Prostate gland (tissue), 2 donors: Measurements from ENCODE around the gene MDH1B. TPM values are rescaled to one million over a fixed set of nuclear protein-coding genes. Genes with fewer than 3 reads are reported as not detected.

Experiments
- DNase-seq: peaks from one replicate; pipeline ENCODE4 v3.0.0-alpha.2; 2019; ENCODE audit warnings: low spot score
- H3K27ac ChIP-seq, 2 donors: fragments of 200-600 bp; sonication (generic); 2 replicates each; pipeline ENCODE4 v1.5.1; 2017 to 2019
- H3K27me3 ChIP-seq: fragments of 200-600 bp; sonication (generic); replicated peaks from 2 replicates; pipeline ENCODE4 v1.5.1; 2019; ENCODE audit not compliant: insufficient read depth
- H3K36me3 ChIP-seq, 2 donors: fragments of 200-600 bp; sonication (generic); 1 replicate in 1 of 2; 2 replicates in 1 of 2; pipeline versions ENCODE4 v1.5.1 to v1.8.1; 2017 to 2019
- H3K4me1 ChIP-seq: fragments of 200-600 bp; sonication (generic); replicated peaks from 2 replicates; pipeline ENCODE4 v1.5.1; 2019
- H3K4me3 ChIP-seq, 2 donors: fragments of 200-600 bp; sonication (generic); 2 replicates each; pipeline ENCODE4 v1.5.1; 2017 to 2019
- H3K9me3 ChIP-seq: fragments of 200-600 bp; sonication (generic); 2 replicates; pipeline ENCODE4 v1.5.1; 2017
- POLR2A ChIP-seq: fragments of 450-650 bp; IDR thresholded peaks from one replicate; pipeline ENCODE4 v1.6.1; 2016; ENCODE audit warnings: antibody characterized with exemption, mild to moderate bottlenecking
- POLR2AphosphoS5 ChIP-seq: sonication (generic); formaldehyde crosslinking; IDR thresholded peaks from one replicate; pipeline ENCODE4 v1.6.1; 2017; ENCODE audit warnings: antibody characterized with exemption
- WGBS: methylation state at CpG from one replicate; pipeline ENCODE4 v1.1.5; 2018; 5-methylcytosine and 5-hydroxymethylcytosine counted together
- intact Hi-C: fragments of 100-400 bp; cut with DNase I; formaldehyde crosslinking; loops from one replicate; pipeline ENCODE4 v1.14.2; 2022
- total RNA-seq, 2 donors: library from RNA; depleted of rRNA; stranded (reverse); fragments of >200 nt; gene quantifications; one replicate each; pipeline ENCODE4 v1.1.0, GENCODE V29; 2016
- TF ChIP-seq, protein P1 (sequence below), 4 experiments: fragments of 200-600 bp in 2 of 4; fragments of 450-650 bp in 2 of 4; sonication (generic) in 2 of 4; IDR thresholded peaks; 1 replicate in 3 of 4; 2 replicates in 1 of 4; pipeline ENCODE4 v1.5.1; 2016 to 2019; ENCODE audit warnings: antibody characterized with exemption in 4 of 4, mild to moderate bottlenecking in 2 of 4, moderate library complexity in 2 of 4

Gene MDH1B
- total RNA-seq, 2 donors from 2014 or later: 0.82 to 6.2 TPM

DNA sequence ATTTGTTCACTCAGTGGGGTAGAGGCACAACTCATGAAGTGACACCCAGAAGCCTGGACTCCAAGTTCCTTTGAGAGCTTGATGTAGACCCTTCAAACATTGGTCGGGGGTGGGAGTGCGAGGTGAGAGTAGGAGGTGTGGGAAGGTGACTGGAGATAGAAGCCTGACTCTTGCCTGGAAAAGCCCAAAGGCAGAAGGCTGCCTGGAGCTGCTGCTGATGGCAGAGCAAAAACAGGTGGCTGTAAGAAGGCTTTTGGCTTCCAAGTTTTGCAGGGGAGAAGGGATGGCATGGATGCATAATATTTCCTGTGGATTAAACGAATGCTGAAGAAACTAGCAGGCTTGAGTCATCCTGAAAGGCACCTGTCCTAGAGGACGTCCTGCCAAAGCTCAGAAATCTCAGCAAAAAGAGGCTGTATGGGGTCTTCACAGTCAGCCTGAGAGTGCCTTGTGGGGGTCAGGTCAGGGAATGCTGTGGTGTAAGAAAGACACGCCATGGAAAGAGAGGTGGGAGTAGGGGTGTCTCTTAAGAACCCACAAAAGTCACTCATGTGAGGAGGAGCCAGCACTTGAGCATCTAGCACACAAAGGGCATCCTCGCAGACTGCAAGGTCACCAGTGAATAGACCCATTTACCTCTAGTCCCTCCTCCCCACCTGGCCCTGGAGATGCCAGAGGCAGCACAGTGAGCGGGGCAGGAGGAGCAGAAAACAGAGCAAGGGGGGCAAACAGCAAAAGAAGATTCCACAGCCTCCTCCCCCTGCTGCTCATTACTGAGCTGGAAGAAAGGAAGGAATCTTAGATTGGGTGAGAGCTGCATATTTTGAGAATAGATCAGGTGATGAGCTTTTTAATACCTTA, 37.8 kb upstream of the MDH1B start:
- Histone ChIP-seq H3K27me3 (no peaks in the 10 kb centered on the region), H3K36me3 (no peaks in the 10 kb centered on the region), H3K4me1 (no peaks in the 10 kb centered on the region), H3K9me3 (no peaks in the 10 kb centered on the region), H3K27ac (no peak overlapping the region), H3K4me3 (no peak overlapping the region)
- TF ChIP-seq POLR2AphosphoS5 (no peak), POLR2A (no peak)
- TF ChIP-seq, protein P1, sequence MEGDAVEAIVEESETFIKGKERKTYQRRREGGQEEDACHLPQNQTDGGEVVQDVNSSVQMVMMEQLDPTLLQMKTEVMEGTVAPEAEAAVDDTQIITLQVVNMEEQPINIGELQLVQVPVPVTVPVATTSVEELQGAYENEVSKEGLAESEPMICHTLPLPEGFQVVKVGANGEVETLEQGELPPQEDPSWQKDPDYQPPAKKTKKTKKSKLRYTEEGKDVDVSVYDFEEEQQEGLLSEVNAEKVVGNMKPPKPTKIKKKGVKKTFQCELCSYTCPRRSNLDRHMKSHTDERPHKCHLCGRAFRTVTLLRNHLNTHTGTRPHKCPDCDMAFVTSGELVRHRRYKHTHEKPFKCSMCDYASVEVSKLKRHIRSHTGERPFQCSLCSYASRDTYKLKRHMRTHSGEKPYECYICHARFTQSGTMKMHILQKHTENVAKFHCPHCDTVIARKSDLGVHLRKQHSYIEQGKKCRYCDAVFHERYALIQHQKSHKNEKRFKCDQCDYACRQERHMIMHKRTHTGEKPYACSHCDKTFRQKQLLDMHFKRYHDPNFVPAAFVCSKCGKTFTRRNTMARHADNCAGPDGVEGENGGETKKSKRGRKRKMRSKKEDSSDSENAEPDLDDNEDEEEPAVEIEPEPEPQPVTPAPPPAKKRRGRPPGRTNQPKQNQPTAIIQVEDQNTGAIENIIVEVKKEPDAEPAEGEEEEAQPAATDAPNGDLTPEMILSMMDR (IDR thresholded peaks at IDR 0.05): no peak
- no peak for DNase-seq
- 88% methylated on average over 7 of the region's 7 CpGs for WGBS
- intact Hi-C loops: loop anchor here (5.0 kb wide), 2 partner anchors 179 to 364 kb away; partner anchors contain the start of gene KLF7

DNA sequence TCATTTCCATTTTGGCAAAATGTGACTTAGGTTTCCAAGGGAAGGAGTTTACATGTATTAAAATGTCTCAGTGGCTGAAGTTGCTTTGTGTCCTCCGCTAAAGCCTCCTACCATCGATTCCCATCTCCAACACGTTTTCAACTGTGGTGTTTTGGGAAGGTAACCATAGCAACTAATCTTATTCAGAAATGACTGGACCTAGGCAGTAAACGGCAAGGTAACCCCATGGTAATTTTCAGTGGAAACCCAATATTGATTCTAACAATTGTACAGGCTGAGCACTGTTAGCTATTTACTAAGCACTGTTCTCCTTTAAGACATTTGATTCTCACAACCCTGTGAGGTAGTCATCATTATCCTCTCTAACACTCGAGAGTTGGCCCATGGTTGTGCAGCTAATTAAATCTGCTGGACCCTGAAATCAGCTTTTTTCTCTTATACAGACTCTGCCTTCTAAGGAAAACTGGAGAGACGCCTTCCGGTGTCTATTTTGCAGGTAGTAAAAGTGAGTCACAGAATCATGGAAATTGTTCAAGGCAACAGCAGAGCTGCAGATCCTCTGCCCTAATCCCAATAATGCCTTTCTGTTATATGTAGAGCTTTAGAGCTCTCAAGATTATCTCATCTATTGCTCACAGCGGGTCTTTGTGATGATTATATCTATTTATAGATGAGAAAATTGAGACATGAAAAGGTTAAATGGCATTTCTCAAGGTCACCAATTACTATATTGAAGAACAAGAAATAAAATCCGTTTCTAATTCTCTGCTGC, 36.5 kb upstream of the MDH1B start:
- no peak for DNase-seq
- H3K36me3 ChIP-seq: no peaks in the 10 kb centered on the region
- H3K4me1 ChIP-seq: no peaks in the 10 kb centered on the region
- H3K9me3 ChIP-seq: no peaks in the 10 kb centered on the region
- intact Hi-C loops: loop anchor here (5.0 kb wide), 2 partner anchors 181 to 366 kb away; partner anchors contain the start of gene KLF7
- H3K4me3 ChIP-seq: no peak overlapping the region
- no peaks in the 10 kb centered on the region for H3K27me3 ChIP-seq
- TF ChIP-seq POLR2AphosphoS5: no peak
- no peak overlapping the region for H3K27ac ChIP-seq
- 81% methylated on average over 9 of the region's 9 CpGs for WGBS

DNA sequence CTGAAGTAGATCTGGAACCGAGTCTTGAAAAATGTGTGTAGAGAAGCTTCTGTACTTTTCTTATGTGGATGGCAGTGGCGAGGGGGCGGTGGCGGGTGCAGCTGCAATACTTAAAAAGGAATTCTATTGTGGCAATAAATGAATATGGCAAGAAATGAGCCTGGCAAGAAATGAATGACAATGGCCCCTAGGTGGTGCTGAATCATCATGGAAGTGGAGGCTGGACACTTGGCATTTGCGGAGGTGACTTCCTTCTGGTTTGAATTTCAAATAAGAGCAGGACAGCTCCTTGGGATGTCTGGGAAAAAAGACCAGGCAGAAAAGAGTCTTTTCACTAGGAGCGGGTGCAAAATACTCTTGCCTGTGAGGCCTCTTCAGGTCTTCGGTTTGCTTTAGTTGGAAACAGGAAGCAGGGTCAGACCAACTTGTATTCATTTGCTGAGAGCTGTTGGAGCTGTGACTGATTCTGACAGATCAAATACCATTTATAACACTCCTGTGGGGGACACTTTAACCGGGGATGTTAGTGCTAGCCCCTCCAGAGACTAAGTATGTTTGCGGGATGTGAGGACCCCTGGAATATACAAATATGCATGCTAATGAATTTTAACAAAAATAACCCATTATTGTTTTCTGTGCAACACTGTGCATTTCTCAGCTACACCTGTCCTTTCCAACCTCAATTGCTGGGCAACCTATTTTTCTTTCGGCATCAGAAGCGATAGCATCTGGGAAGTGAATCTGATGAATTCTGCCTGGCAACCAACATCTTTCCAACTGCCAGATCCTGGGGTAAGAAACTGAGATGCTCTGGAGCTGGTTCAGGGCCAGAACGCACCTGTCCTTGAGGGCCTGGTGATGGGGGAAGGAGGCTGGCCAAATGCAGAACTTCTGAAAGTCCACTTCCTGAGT, 35.6 kb upstream of the MDH1B start:
- TF ChIP-seq, protein P1 (IDR thresholded peaks at IDR 0.05): peak; percentile 18 to 72 (median 60)
- TF ChIP-seq POLR2A: no peak
- TF ChIP-seq POLR2AphosphoS5: peak; percentile 49
- intact Hi-C loops: loop anchor here (1.0 to 5.0 kb wide), 3 partner anchors 182 to 675 kb away; partner anchors contain the start of gene KLF7
- H3K36me3 ChIP-seq: no peaks in the 10 kb centered on the region
- H3K4me1 ChIP-seq: no peaks in the 10 kb centered on the region
- H3K27me3 ChIP-seq: no peaks in the 10 kb centered on the region
- DNase-seq: peak; percentile 57
- H3K4me3 ChIP-seq: no peak overlapping the region
- 31% methylated on average over 12 of the region's 12 CpGs for WGBS
- H3K27ac ChIP-seq: no peak overlapping the region
- no peaks in the 10 kb centered on the region for H3K9me3 ChIP-seq

DNA sequence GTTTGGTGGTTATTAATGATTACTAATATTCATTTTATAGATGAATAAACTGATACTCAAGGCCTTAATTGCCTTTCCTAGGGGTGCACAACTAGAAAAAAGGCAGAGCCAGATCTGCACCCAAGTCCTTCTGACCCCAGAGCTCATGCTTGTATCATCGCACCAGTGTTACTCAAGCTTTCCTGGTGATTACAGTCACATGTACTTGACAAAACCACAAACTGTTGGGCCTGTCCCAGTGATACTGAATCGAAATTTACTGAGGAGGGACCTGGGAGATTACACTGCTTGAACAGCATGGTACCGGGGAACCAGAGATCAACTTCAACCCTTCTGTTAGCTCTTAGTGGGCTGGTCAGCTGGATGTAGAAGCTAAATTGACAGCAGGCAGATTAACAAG, 34.0 kb upstream of the MDH1B start:
- no peak for DNase-seq
- H3K27me3 ChIP-seq: no peaks in the 10 kb centered on the region

More for the DNA sequence above, 34.0 kb upstream of the MDH1B start:
- Histone ChIP-seq H3K4me3 (no peak overlapping the region), H3K36me3 (no peaks in the 10 kb centered on the region), H3K4me1 (no peaks in the 10 kb centered on the region), H3K9me3 (no peaks in the 10 kb centered on the region), H3K27ac (no peak overlapping the region)
- intact Hi-C loops: no loop called here
- 89% methylated on average over 3 of the region's 3 CpGs for WGBS
- no peak for TF ChIP-seq POLR2AphosphoS5
- TF ChIP-seq, protein P1 (IDR thresholded peaks at IDR 0.05): no peak
- no peak for TF ChIP-seq POLR2A
